ENCODE results near the gene ATP10D.

ATP10D gene

GRCh38 chr4:47590325-47590724 is 105.2 kb downstream of the ATP10D start:
- DNase-seq (ENCODE audit: low read depth), result no peak

- no peak for DNase-seq (ENCODE audit: low read depth)
These were observed 112.6 kb downstream of the ATP10D start for GRCh38 chr4:47597696-47598095.

GRCh38 chr4:47598320-47598719 is 113.2 kb downstream of the ATP10D start:
- no peak for DNase-seq (ENCODE audit: low read depth)

GRCh38 chr4:47598896-47599295 is 113.8 kb downstream of the ATP10D start:
- no peak for DNase-seq (ENCODE audit: low read depth)

GRCh38 chr4:47606482-47606881 is 121.4 kb downstream of the ATP10D start:
- no peak for DNase-seq (ENCODE audit: low read depth)

GRCh38 chr4:47612116-47613023 is 127.3 kb downstream of the ATP10D start:
- no peak for DNase-seq (ENCODE audit: low read depth)

GRCh38 chr4:47615385-47615784 is 130.3 kb downstream of the ATP10D start:
- DNase-seq (ENCODE audit: low read depth), result no peak

GRCh38 chr4:47617607-47618006 is 132.5 kb downstream of the ATP10D start:
- no peak for DNase-seq (ENCODE audit: low read depth)

- DNase-seq (ENCODE audit: low read depth), result no peak
These were observed 134.6 kb downstream of the ATP10D start for GRCh38 chr4:47619691-47620090.

GRCh38 chr4:47621181-47621580 is 136.1 kb downstream of the ATP10D start:
- DNase-seq (ENCODE audit: low read depth), result no peak

GRCh38 chr4:47624031-47624441 is 139.0 kb downstream of the ATP10D start:
- DNase-seq (ENCODE audit: low read depth), result no peak

GRCh38 chr4:47631161-47631560 is 146.1 kb downstream of the ATP10D start:
- no peak for DNase-seq (ENCODE audit: low read depth)

- no peak for DNase-seq (ENCODE audit: low read depth)
These were observed 154.5 kb downstream of the ATP10D start for GRCh38 chr4:47639531-47639930.

- DNase-seq (ENCODE audit: low read depth), result no peak
These were observed 155.8 kb downstream of the ATP10D start for GRCh38 chr4:47640911-47641310.

GRCh38 chr4:47641755-47642154 is 156.7 kb downstream of the ATP10D start:
- no peak for DNase-seq (ENCODE audit: low read depth)

- DNase-seq (ENCODE audit: low read depth), result no peak
These were observed 157.2 kb downstream of the ATP10D start for GRCh38 chr4:47642191-47642830.
